NT2/D1 (cell line): ENCODE measurements around the gene PDZD8.
"Not testable (repeated sequence)": the region's sequence is repeated elsewhere in the genome, so short reads cannot be mapped to it uniquely, and the experiment has no call there.

Source experiments
- YY1 ChIP-seq: IDR thresholded peaks from 2 replicates; pipeline ENCODE4 v1.6.1; 2011; ENCODE audit not compliant: insufficient read length, insufficient read depth
- ZNF274 ChIP-seq: IDR thresholded peaks from 2 replicates; pipeline ENCODE4 v1.6.1; 2011; ENCODE audit warnings: mild to moderate bottlenecking, low read depth, low read length

DNA sequence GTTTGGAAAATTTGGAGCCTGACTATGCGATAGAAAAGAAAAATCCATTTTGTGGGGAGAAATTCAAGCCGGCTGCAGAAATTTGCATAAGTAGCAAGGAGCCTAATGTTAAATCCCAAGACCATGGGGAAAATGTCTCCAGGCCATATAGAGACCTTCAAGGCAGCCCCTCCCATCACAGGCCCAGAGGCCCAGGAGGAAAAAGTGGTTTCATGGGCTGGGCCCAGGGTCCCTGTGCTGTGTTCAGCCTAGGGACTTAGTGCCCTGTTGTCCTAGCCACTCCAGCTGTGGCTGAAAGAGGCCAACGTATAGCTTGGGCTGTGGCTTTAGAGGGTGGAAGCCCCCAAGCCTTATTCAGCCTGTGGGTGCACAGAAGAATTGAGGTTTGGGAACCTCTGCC is 71.8 kb downstream of the PDZD8 start:
- not testable (repeated sequence) for TF ChIP-seq ZNF274, YY1
